Measurements from ENCODE around the gene MED12L. TPM values are rescaled to one million over a fixed set of nuclear protein-coding genes. Genes with fewer than 3 reads are reported as not detected.

Gene MED12L
- total RNA-seq, 1 experiment from 2014 or later: 6.4 TPM

DNA sequence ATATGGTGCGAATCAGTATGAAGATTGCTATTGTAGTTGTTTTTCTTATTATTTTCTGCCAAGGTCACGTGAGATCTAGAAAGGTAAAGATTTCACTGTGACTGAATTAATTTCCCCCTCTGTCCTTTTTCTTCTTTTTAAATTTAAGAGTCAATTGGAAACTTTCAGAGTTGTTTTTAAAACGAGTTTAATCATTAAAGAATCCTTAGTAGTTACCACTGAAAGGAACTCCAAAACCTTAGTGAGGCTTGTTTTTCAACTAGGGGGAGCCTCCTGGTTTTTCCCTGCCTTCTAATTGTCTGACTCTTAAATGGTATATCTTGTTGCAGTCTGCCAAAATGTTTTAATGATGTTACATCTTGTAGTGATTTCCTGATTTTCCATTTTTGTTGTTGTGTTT is 281.5 kb downstream of the MED12L start (continued):
- TF ChIP-seq, protein P1, sequence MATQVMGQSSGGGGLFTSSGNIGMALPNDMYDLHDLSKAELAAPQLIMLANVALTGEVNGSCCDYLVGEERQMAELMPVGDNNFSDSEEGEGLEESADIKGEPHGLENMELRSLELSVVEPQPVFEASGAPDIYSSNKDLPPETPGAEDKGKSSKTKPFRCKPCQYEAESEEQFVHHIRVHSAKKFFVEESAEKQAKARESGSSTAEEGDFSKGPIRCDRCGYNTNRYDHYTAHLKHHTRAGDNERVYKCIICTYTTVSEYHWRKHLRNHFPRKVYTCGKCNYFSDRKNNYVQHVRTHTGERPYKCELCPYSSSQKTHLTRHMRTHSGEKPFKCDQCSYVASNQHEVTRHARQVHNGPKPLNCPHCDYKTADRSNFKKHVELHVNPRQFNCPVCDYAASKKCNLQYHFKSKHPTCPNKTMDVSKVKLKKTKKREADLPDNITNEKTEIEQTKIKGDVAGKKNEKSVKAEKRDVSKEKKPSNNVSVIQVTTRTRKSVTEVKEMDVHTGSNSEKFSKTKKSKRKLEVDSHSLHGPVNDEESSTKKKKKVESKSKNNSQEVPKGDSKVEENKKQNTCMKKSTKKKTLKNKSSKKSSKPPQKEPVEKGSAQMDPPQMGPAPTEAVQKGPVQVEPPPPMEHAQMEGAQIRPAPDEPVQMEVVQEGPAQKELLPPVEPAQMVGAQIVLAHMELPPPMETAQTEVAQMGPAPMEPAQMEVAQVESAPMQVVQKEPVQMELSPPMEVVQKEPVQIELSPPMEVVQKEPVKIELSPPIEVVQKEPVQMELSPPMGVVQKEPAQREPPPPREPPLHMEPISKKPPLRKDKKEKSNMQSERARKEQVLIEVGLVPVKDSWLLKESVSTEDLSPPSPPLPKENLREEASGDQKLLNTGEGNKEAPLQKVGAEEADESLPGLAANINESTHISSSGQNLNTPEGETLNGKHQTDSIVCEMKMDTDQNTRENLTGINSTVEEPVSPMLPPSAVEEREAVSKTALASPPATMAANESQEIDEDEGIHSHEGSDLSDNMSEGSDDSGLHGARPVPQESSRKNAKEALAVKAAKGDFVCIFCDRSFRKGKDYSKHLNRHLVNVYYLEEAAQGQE (IDR thresholded peaks at IDR 0.05; ENCODE audit: low read depth): no peak
- TF ChIP-seq RAD21 (IDR thresholded peaks at IDR 0.05; ENCODE audit: low read depth) (no peak), TCF7L2 (IDR thresholded peaks at IDR 0.05; ENCODE audit: borderline replicate concordance, extremely low read depth, insufficient read depth, insufficient read length) (no peak)

DNA sequence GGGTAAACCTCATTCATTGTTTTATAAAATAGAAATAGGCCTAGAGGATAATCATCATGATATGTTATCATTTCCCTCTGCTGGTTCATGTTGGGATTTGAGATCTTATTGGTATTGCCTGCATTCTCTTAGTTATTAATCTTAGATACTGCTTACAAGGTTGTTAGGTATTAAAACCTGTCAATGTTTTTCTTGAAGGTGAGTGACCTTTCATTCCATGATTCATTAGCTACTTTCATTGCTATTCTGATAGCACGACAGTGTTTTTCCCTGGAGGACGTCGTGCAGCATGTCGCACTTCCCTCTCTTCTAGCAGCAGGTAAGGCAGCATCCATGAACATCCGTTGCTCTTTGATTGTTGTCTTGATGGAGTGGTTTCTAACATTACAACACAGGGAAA is 282.0 kb downstream of the MED12L start:
- Histone ChIP-seq H3K36me3 (ENCODE audit: control insufficient read depth in 1 of 2, insufficient read depth in 2 of 2, low read length in 2 of 2) (no peaks in the 10 kb centered on the region), H3K27me3 (ENCODE audit: insufficient read depth, low read length) (no peaks in the 10 kb centered on the region), H2AFZ (ENCODE audit: low read depth, low read length, poor library complexity, severe bottlenecking) (no peak overlapping the region), H3K9me2 (ENCODE audit: insufficient read depth) (no peaks in the 10 kb centered on the region), H3K79me2 (ENCODE audit: insufficient read depth, low read length) (no peaks in the 10 kb centered on the region), H3K9me3 (ENCODE audit: control insufficient read depth in 1 of 2, insufficient read depth in 1 of 2, low read depth in 1 of 2, low read length in 2 of 2) (no peaks in the 10 kb centered on the region), H3K4me1 (ENCODE audit: control insufficient read depth in 1 of 2, insufficient read depth in 2 of 2, low read length in 2 of 2) (no peaks in the 10 kb centered on the region), H3K4me2 (ENCODE audit: low read length) (no peak overlapping the region), H3K27ac (ENCODE audit: low read depth, low read length) (no peak overlapping the region), H4K20me1 (ENCODE audit: insufficient read depth) (no peaks in the 10 kb centered on the region), H3K9ac (ENCODE audit: low read length) (no peak overlapping the region), H3K4me3 (replicated peaks in 1 of 2; ENCODE audit: low read depth in 1 of 2, low read length in 2 of 2) (no peak overlapping the region)
- intact Hi-C loops (cut with micrococcal nuclease): no loop called here
- POLR2A ChIA-PET: no interaction called here
- no peak for DNase-seq (ENCODE audit: low read depth, low spot score)
- TF ChIP-seq SRF (IDR thresholded peaks at IDR 0.05; ENCODE audit: low read depth): no peak
- no peak for TF ChIP-seq SIN3A (IDR thresholded peaks at IDR 0.05; ENCODE audit: low read depth)
- no peak for TF ChIP-seq ZNF274 (IDR thresholded peaks at IDR 0.05; ENCODE audit: low read depth, low read length)
- TF ChIP-seq, protein P2, sequence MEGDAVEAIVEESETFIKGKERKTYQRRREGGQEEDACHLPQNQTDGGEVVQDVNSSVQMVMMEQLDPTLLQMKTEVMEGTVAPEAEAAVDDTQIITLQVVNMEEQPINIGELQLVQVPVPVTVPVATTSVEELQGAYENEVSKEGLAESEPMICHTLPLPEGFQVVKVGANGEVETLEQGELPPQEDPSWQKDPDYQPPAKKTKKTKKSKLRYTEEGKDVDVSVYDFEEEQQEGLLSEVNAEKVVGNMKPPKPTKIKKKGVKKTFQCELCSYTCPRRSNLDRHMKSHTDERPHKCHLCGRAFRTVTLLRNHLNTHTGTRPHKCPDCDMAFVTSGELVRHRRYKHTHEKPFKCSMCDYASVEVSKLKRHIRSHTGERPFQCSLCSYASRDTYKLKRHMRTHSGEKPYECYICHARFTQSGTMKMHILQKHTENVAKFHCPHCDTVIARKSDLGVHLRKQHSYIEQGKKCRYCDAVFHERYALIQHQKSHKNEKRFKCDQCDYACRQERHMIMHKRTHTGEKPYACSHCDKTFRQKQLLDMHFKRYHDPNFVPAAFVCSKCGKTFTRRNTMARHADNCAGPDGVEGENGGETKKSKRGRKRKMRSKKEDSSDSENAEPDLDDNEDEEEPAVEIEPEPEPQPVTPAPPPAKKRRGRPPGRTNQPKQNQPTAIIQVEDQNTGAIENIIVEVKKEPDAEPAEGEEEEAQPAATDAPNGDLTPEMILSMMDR (IDR thresholded peaks at IDR 0.05 in 2 of 3, conservative IDR thresholded peaks at IDR 0.05 in 1 of 3; ENCODE audit: borderline replicate concordance in 1 of 3, insufficient read depth in 1 of 3, low read depth in 2 of 3, low read length in 2 of 3): no peak
- no peak for TF ChIP-seq EZH2phosphoT487 (IDR thresholded peaks at IDR 0.05; ENCODE audit: borderline replicate concordance)
- CTCF ChIA-PET: interaction anchor here (0.8 kb wide), 1 partner anchor 12 kb away, joined by 3 read pairs; no protein-coding TSS in a partner anchor
- no peak for ATAC-seq
- RAD21 ChIA-PET (ENCODE audit: low non-redundant PET in 1 of 2, low total read pairs in 2 of 2, uncharacterized antibody in 2 of 2, unreplicated experiment in 2 of 2): no interaction called here
- no TSS peak for BruUV-seq (replicated peaks)
